Measurements from ENCODE around the gene SCARB2. TPM values are rescaled to one million over a fixed set of nuclear protein-coding genes. Genes with fewer than 3 reads are reported as not detected.

SCARB2 gene
- total and polyA plus RNA-seq, 4 donors = 58.2 to 136 (median 73.7) TPM

- TF ChIP-seq FOXA1 (IDR thresholded peaks at IDR 0.05) (no peak), CTCF (IDR thresholded peaks at IDR 0.05; ENCODE audit: low read depth, low read length, missing input control) (no peak), NR2F2 (IDR thresholded peaks at IDR 0.05) (peak; percentile 26), YY1 (IDR thresholded peaks at IDR 0.05) (peak; percentile 84), GABPA (IDR thresholded peaks at IDR 0.05 in 1 of 2, conservative IDR thresholded peaks at IDR 0.05 in 1 of 2) (peak; percentile 95 to 97), REST (IDR thresholded peaks at IDR 0.05) (peak; percentile 70), ZBTB33 (IDR thresholded peaks at IDR 0.05) (peak; percentile 39), HNF4A (conservative IDR thresholded peaks at IDR 0.05) (peak in 1 of 2 donors; percentile 7), RXRA (IDR thresholded peaks at IDR 0.05) (peak; percentile 34 to 38), HNF4G (IDR thresholded peaks at IDR 0.05) (no peak), ATF3 (IDR thresholded peaks at IDR 0.05) (no peak), RAD21 (IDR thresholded peaks at IDR 0.05) (peak; percentile 30 to 40), SP1 (IDR thresholded peaks at IDR 0.05) (peak; percentile 56), TAF1 (conservative IDR thresholded peaks at IDR 0.05) (peak; percentile 83), JUND (IDR thresholded peaks at IDR 0.05) (no peak), MAX (IDR thresholded peaks at IDR 0.05) (peak; percentile 75), FOXA2 (IDR thresholded peaks at IDR 0.05) (no peak), EGR1 (IDR thresholded peaks at IDR 0.05; ENCODE audit: low read depth in 2 of 2) (peak; percentile 75 to 83)
- H3K27ac ChIP-seq (ENCODE audit: low read depth in 1 of 2, low read length in 2 of 2) = peak within 1 kb of the TSS; percentile 83 to 87
- no peaks in the 10 kb centered on the region for H3K9me3 ChIP-seq (ENCODE audit: control insufficient read depth in 4 of 4, low read length in 3 of 4)
- H3K27me3 ChIP-seq (ENCODE audit: control insufficient read depth in 4 of 4, insufficient read depth in 4 of 4, low read length in 3 of 4) = no peaks in the 10 kb centered on the region
- H3K36me3 ChIP-seq (ENCODE audit: control insufficient read depth in 4 of 4, insufficient read depth in 3 of 4, low read depth in 1 of 4, low read length in 3 of 4) = peaks cover 0 to 7% (median 0%) of the 10 kb centered on the region in 4 donors
- peak; percentile 95 for DNase-seq (ENCODE audit: low spot score)
- H3K4me3 ChIP-seq (ENCODE audit: low read depth in 1 of 3, low read length in 3 of 3) = peak within 1 kb of the TSS; percentile 83 to 100 (median 96)
- H3K9ac ChIP-seq (ENCODE audit: low read depth in 1 of 2, low read length in 2 of 2) = peak within 1 kb of the TSS; percentile 89 to 99
- peaks cover 0 to 31% (median 26%) of the 10 kb centered on the region in 4 donors for H3K4me1 ChIP-seq (ENCODE audit: control insufficient read depth in 4 of 4, insufficient read depth in 4 of 4, low read length in 3 of 4)
- under 1% methylated on average over 47 of the region's 47 CpGs for WGBS
Observed at GRCh38 chr4:76148142-76148865, 65.3 kb downstream of the SCARB2 start, which contains the start of gene NUP54. Gene NUP54, minus strand, starts transcription at chr4:76148397. Its CDS starts 23 bp downstream, at chr4:76148374.

All from liver (tissue), 9 donors.